HG03469 (cell line): ENCODE data around the gene DLG1.
"Not testable (repeated sequence)": the region's sequence is repeated elsewhere in the genome, so short reads cannot be mapped to it uniquely, and the experiment has no call there.

Source experiments
- ATAC-seq: cut with Tn5 transposase; IDR thresholded peaks from one replicate; pipeline ENCODE4 v1.9.1; 2021; ENCODE audit warnings: mild to moderate bottlenecking, moderate library complexity, moderate number of reproducible peaks; ENCODE audit not compliant: unreplicated experiment

The DLG1 gene

GRCh38 chr3:197122394-197122793 is 176.0 kb downstream of the DLG1 start:
- ATAC-seq, result no peak

GRCh38 chr3:197117114-197117513 is 181.3 kb downstream of the DLG1 start:
- no peak for ATAC-seq

- ATAC-seq, result no peak
Measured at GRCh38 chr3:197114007-197114406, 184.4 kb downstream of the DLG1 start.

- ATAC-seq, result no peak
Measured at GRCh38 chr3:197111685-197112084, 186.7 kb downstream of the DLG1 start.

GRCh38 chr3:197105786-197106185 is 192.6 kb downstream of the DLG1 start:
- no peak for ATAC-seq

GRCh38 chr3:197104738-197105137 is 193.7 kb downstream of the DLG1 start:
- no peak for ATAC-seq

GRCh38 chr3:197103766-197104165 is 194.6 kb downstream of the DLG1 start:
- no peak for ATAC-seq

GRCh38 chr3:197093871-197094270 is 204.5 kb downstream of the DLG1 start:
- ATAC-seq, result no peak

GRCh38 chr3:197088370-197088769 is 210.0 kb downstream of the DLG1 start:
- ATAC-seq, result no peak

GRCh38 chr3:197085137-197085536 is 213.3 kb downstream of the DLG1 start:
- no peak for ATAC-seq

GRCh38 chr3:197083486-197083885 is 214.9 kb downstream of the DLG1 start:
- no peak for ATAC-seq

GRCh38 chr3:197082871-197083270 is 215.5 kb downstream of the DLG1 start:
- ATAC-seq, result no peak

GRCh38 chr3:197080344-197080743 is 218.1 kb downstream of the DLG1 start:
- ATAC-seq, result no peak

GRCh38 chr3:197076415-197076814 is 222.0 kb downstream of the DLG1 start:
- no peak for ATAC-seq

- ATAC-seq, result no peak
Measured at GRCh38 chr3:197068077-197068476, 230.3 kb downstream of the DLG1 start.

- ATAC-seq, result no peak
Measured at GRCh38 chr3:197064771-197065170, 233.6 kb downstream of the DLG1 start.

GRCh38 chr3:197062446-197062845 is 236.0 kb downstream of the DLG1 start:
- ATAC-seq, result no peak

GRCh38 chr3:197051637-197052036 is 246.8 kb downstream of the DLG1 start:
- not testable (repeated sequence) for ATAC-seq

- no peak for ATAC-seq
Measured at GRCh38 chr3:197050511-197050910, 247.9 kb downstream of the DLG1 start.

- no peak for ATAC-seq
Measured at GRCh38 chr3:197042539-197042938, 255.9 kb downstream of the DLG1 start.

GRCh38 chr3:197041875-197042488 is 256.4 kb downstream of the DLG1 start:
- ATAC-seq, result no peak

GRCh38 chr3:197040658-197041057 is 257.8 kb downstream of the DLG1 start:
- ATAC-seq, result no peak
